Right lobe of liver (tissue), 6 donors: ENCODE measurements around the gene PCK1. TPM values are rescaled to one million over a fixed set of nuclear protein-coding genes. Genes with fewer than 3 reads are reported as not detected.
"Not testable (repeated sequence)": the region's sequence is repeated elsewhere in the genome, so short reads cannot be mapped to it uniquely, and the experiment has no call there.

Source experiments
- ATAC-seq, 4 donors: fragments of 200-7000 bp; cut with Tn5 transposase; one replicate each; pipeline ENCODE4 v1.9.1; 2020; ENCODE audit warnings: mild to moderate bottlenecking in 4 of 4, moderate library complexity in 4 of 4
- DNase-seq, 3 donors: peaks; one replicate each; pipeline ENCODE4 v3.0.0-alpha.2; 2020
- H3K27ac ChIP-seq, 3 donors: fragments of 200-600 bp; one replicate each; pipeline ENCODE4 v1.8.0; 2022
- H3K27me3 ChIP-seq, 2 donors: fragments of 200-600 bp; one replicate each; pipeline ENCODE4 v1.8.0; 2022
- H3K36me3 ChIP-seq, 4 donors: fragments of 200-600 bp; sonication (generic) in 1 of 4; one replicate each; pipeline versions ENCODE4 v1.5.1 to v1.8.0; 2017 to 2022; ENCODE audit warnings: control low read depth in 1 of 4
- H3K4me1 ChIP-seq, 4 donors: fragments of 200-600 bp; sonication (generic) in 1 of 4; one replicate each; pipeline versions ENCODE4 v1.5.1 to v1.8.0; 2017 to 2022; ENCODE audit warnings: control low read depth in 1 of 4
- H3K4me3 ChIP-seq, 3 donors: fragments of 200-600 bp; one replicate each; pipeline ENCODE4 v1.8.0; 2022
- H3K9me3 ChIP-seq, 4 donors: fragments of 200-600 bp; sonication (generic) in 1 of 4; one replicate each; pipeline versions ENCODE4 v1.5.1 to v1.8.0; 2017 to 2022; ENCODE audit warnings: control low read depth in 1 of 4
- CTCF ChIP-seq, 4 donors: fragments of 200-600 bp in 3 of 4; fragments of 450-650 bp in 1 of 4; IDR thresholded peaks; one replicate each; pipeline versions ENCODE4 v1.5.1 to v1.8.0; 2016 to 2022; ENCODE audit warnings: antibody characterized with exemption in 4 of 4, mild to moderate bottlenecking in 2 of 4
- POLR2A ChIP-seq: fragments of 450-650 bp; IDR thresholded peaks from one replicate; pipeline ENCODE4 v1.6.1; 2017; ENCODE audit warnings: antibody characterized with exemption, mild to moderate bottlenecking
- WGBS: methylation state at CpG from one replicate; pipeline ENCODE4 v1.1.6; 2018; ENCODE audit warnings: low coverage, low lambda C conversion rate; ENCODE audit not compliant: insufficient coverage; ENCODE audit errors: missing lambda C conversion rate; 5-methylcytosine and 5-hydroxymethylcytosine counted together
- intact Hi-C, 2 donors: fragments of 100-400 bp; cut with DNase I; formaldehyde crosslinking; loops; one replicate each; pipeline versions ENCODE4 v1.11.2 to v1.14.1; 2022
- long read RNA-seq: library from polyadenylated mRNA; unstranded; transcript quantifications from one replicate; pipeline ENCODE4 v2.0.0, GENCODE V29; 2019
- total RNA-seq, 6 experiments: library from RNA; depleted of rRNA in 2 of 6; stranded (reverse); fragments of >200 nt in 2 of 6; fragmentation: NEBNext Ultra II Directional in 3 of 6; extraction: Animal tissue kit (Norgen Biotek cat#: 25700) in 3 of 6; gene quantifications; one replicate each; pipeline versions ENCODE4 v1.1.0 to v1.2.4, GENCODE V29; 2016 to 2023
- donor health status: DM: no; HTN: yes; CAD: no.
- donor health status: DM: no; HTN: no; CAD: no.
- donor health status: DM: no; HTN: no; CAD: no.
- donor health status: DM: no; HTN: yes; CAD: no.
- donor health status: DM: no; HTN: yes; CAD: no.

Gene PCK1
- total RNA-seq: 1,000 to 10,000 TPM in 2 of 6 experiments, 100 to 1,000 TPM in 4; 187 to 1,757 (median 778) TPM
- long read RNA-seq, full-length matches to known transcripts: 130 of 202 reads
- long read RNA-seq, partial matches to known transcripts: 17 of 202 reads
- long read RNA-seq, other reads (novel, unspliced or antisense): 55 of 202 reads

GRCh38 chr20:57560554-57561355 is at the start of gene PCK1:
PCK1 (plus strand) TSS chr20:57561110; CDS start chr20:57561412, 302 bp downstream.
- DNase-seq (peak; percentile 89 to 97 (median 95)), ATAC-seq (peak; percentile 11 to 72 (median 36))

GRCh38 chr20:57511709-57512108 is 49.2 kb upstream of the PCK1 start:
- not testable (repeated sequence) for DNase-seq, H3K36me3 ChIP-seq, H3K9me3 ChIP-seq, H3K4me1 ChIP-seq, H3K27me3 ChIP-seq, H3K4me3 ChIP-seq, ATAC-seq, H3K27ac ChIP-seq
- intact Hi-C loops: loop anchor here (5.0 to 10.0 kb wide), 2 partner anchors 86 to 703 kb away; no protein-coding TSS in a partner anchor
- WGBS: 69% methylated on average over 6 of the region's 7 CpGs

More at GRCh38 chr20:57560554-57561355, at the start of gene PCK1:
- 8% methylated on average over 12 of the region's 14 CpGs for WGBS
- intact Hi-C loops: no loop called here
- Histone ChIP-seq H3K27me3 (no peaks in the 10 kb centered on the region), H3K4me1 (peaks cover 0 to 52% (median 24%) of the 10 kb centered on the region in 4 donors), H3K4me3 (peak within 1 kb of the TSS; percentile 31 to 66 (median 62)), H3K9me3 (no peaks in the 10 kb centered on the region), H3K27ac (peak within 1 kb of the TSS; percentile 73 to 98 (median 96)), H3K36me3 (peaks cover 0 to 48% (median 25%) of the 10 kb centered on the region in 4 donors)
- no peak for TF ChIP-seq CTCF (IDR thresholded peaks at IDR 0.05)
- TF ChIP-seq POLR2A: peak; percentile 97

- no peak for TF ChIP-seq POLR2A
- no peak for TF ChIP-seq CTCF (IDR thresholded peaks at IDR 0.05)
- Histone ChIP-seq H3K36me3 (no peaks in the 10 kb centered on the region), H3K4me3 (no peak overlapping the region), H3K27me3 (no peaks in the 10 kb centered on the region), H3K4me1 (no peaks in the 10 kb centered on the region), H3K27ac (no peak overlapping the region), H3K9me3 (no peaks in the 10 kb centered on the region)
- WGBS: 90% methylated on average over 2 of the region's 5 CpGs
- no peak for ATAC-seq
- DNase-seq: no peak
- intact Hi-C loops: loop anchor here (5.0 to 10.0 kb wide), 2 partner anchors 85 to 702 kb away; no protein-coding TSS in a partner anchor
Observed at GRCh38 chr20:57512432-57512831, 48.5 kb upstream of the PCK1 start.

- ATAC-seq (no peak), DNase-seq (no peak)
- intact Hi-C loops: loop anchor here (5.0 to 10.0 kb wide), 2 partner anchors 84 to 702 kb away; no protein-coding TSS in a partner anchor
- no peaks in the 10 kb centered on the region for H3K4me1 ChIP-seq
- H3K27me3 ChIP-seq: no peaks in the 10 kb centered on the region
- H3K27ac ChIP-seq: no peak overlapping the region
- no peak overlapping the region for H3K4me3 ChIP-seq
- H3K9me3 ChIP-seq: no peaks in the 10 kb centered on the region
- 27% methylated on average over 1 of the region's 1 CpG for WGBS
- TF ChIP-seq POLR2A (no peak), CTCF (IDR thresholded peaks at IDR 0.05) (no peak)
- no peaks in the 10 kb centered on the region for H3K36me3 ChIP-seq
Observed at GRCh38 chr20:57513199-57513598, 47.7 kb upstream of the PCK1 start.

GRCh38 chr20:57514273-57514751 is 46.6 kb upstream of the PCK1 start:
- intact Hi-C loops: loop anchor here (5.0 to 10.0 kb wide), 2 partner anchors 83 to 700 kb away; no protein-coding TSS in a partner anchor
- Histone ChIP-seq H3K27me3 (no peaks in the 10 kb centered on the region), H3K9me3 (no peaks in the 10 kb centered on the region), H3K4me1 (no peaks in the 10 kb centered on the region), H3K27ac (no peak overlapping the region), H3K36me3 (no peaks in the 10 kb centered on the region), H3K4me3 (no peak overlapping the region)
- TF ChIP-seq CTCF (IDR thresholded peaks at IDR 0.05) (peak; percentile 76 to 86 (median 79)), POLR2A (no peak)
- 12% methylated on average over 9 of the region's 17 CpGs for WGBS
- ATAC-seq (peak; percentile 92 to 97 (median 94)), DNase-seq (peak; percentile 63 to 77 (median 74))
